Smooth muscle cell (in vitro differentiated cells): ENCODE measurements around the gene ABL2. TPM values are rescaled to one million over a fixed set of nuclear protein-coding genes. Genes with fewer than 3 reads are reported as not detected.

ENCODE experiments used
- DNase-seq: peaks from one replicate; lab custom pipeline; 2025; ENCODE audit not compliant: unreplicated experiment; lab: John Stamatoyannopoulos, UW
- H2AFZ ChIP-seq: fragments of 200-600 bp; sonication (generic); 2 replicates; pipeline ENCODE4 v1.6.0; 2016; ENCODE audit warnings: antibody characterized with exemption, low read depth, mild to moderate bottlenecking
- H3F3A ChIP-seq: fragments of 200-600 bp; sonication (generic); 2 replicates; pipeline ENCODE4 v1.6.0; 2017; ENCODE audit warnings: antibody characterized with exemption, low read depth
- H3K27ac ChIP-seq: fragments of 200-600 bp; sonication (generic); 2 replicates; pipeline ENCODE4 v1.5.1; 2016; ENCODE audit warnings: low read depth, mild to moderate bottlenecking
- H3K27me3 ChIP-seq: fragments of 200-600 bp; sonication (generic); 2 replicates; pipeline ENCODE4 v1.6.1; 2016; ENCODE audit warnings: low read depth, mild to moderate bottlenecking
- H3K36me3 ChIP-seq: fragments of 200-600 bp; sonication (generic); 2 replicates; pipeline ENCODE4 v1.5.1; 2016; ENCODE audit warnings: low read depth
- H3K4me1 ChIP-seq: fragments of 200-600 bp; sonication (generic); 2 replicates; pipeline ENCODE4 v1.5.1; 2016; ENCODE audit warnings: low read depth
- H3K4me2 ChIP-seq: fragments of 200-600 bp; sonication (generic); 2 replicates; pipeline ENCODE4 v1.6.0; 2016; ENCODE audit warnings: mild to moderate bottlenecking
- H3K4me3 ChIP-seq: fragments of 200-600 bp; sonication (generic); 2 replicates; pipeline ENCODE4 v1.5.1; 2016; ENCODE audit warnings: mild to moderate bottlenecking
- H3K79me2 ChIP-seq: fragments of 200-600 bp; sonication (generic); 2 replicates; pipeline ENCODE4 v1.6.0; 2016; ENCODE audit warnings: low read depth, mild to moderate bottlenecking
- H3K9ac ChIP-seq: fragments of 200-600 bp; sonication (generic); 2 replicates; pipeline ENCODE4 v1.6.0; 2016; ENCODE audit warnings: low read depth
- H3K9me3 ChIP-seq: fragments of 200-600 bp; sonication (generic); replicated peaks from 2 replicates; pipeline ENCODE4 v1.5.1; 2016; ENCODE audit warnings: low read depth
- H4K20me1 ChIP-seq: fragments of 200-600 bp; sonication (generic); 2 replicates; pipeline ENCODE4 v1.6.0; 2016; ENCODE audit warnings: low read depth
- WGBS: methylation state at CpG from one replicate; pipeline ENCODE4 v1.1.7; 2016; ENCODE audit warnings: low lambda C conversion rate; 5-methylcytosine and 5-hydroxymethylcytosine counted together
- polyA plus RNA-seq: library from polyadenylated mRNA; unstranded; fragments of >200 nt; fragmentation: Nextera tagmentation; extraction: Ambion mirVana; gene quantifications from 2 replicates; pipeline ENCODE4 v1.2.1, GENCODE V29; 2016
- small RNA-seq: library from RNA; depleted of rRNA; stranded (forward); fragments of <200 nt; gene quantifications from one replicate; pipeline ENCODE3, GENCODE V24; 2014
- total RNA-seq: library from RNA; depleted of rRNA; stranded (reverse); fragments of >200 nt; gene quantifications from 2 replicates; pipeline ENCODE4 v1.2.3, GENCODE V29; 2014
- TF ChIP-seq, protein P1 (sequence below): fragments of 200-600 bp; sonication (generic); IDR thresholded peaks from 2 replicates; pipeline ENCODE4 v1.5.1; 2017; ENCODE audit warnings: borderline replicate concordance, mild to moderate bottlenecking, antibody characterized with exemption; ENCODE audit not compliant: insufficient read depth, poor library complexity, severe bottlenecking

Gene ABL2
- total and polyA plus RNA-seq, 2 experiments from 2014 or later: 16.5 to 56.5 TPM

DNA sequence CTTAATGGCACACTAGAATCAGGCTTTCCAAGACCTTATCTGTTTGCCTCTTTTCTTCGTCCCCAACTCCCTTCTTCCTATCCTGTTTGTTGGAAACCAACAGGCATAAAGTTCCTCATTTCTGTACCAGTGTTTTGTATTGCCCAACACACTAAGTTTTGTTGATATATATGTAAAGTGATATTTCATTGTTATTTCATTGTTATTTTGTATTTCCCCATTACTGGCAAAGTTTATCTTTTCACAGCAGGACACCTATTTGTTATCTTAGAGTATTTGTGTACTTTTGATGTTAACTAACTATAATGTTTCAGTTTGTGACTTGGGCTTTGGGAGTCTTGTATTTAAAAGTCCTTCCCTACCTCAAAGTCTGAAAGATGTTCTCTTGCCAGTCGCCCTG lies 176.7 kb downstream of the ABL2 start:
- Histone ChIP-seq H3K4me2 (no peak overlapping the region), H4K20me1 (no peaks in the 10 kb centered on the region), H3K36me3 (no peaks in the 10 kb centered on the region), H3K27ac (no peak overlapping the region), H3F3A (no peaks in the 10 kb centered on the region), H3K27me3 (no peaks in the 10 kb centered on the region), H2AFZ (no peak overlapping the region), H3K9me3 (no peaks in the 10 kb centered on the region), H3K79me2 (no peaks in the 10 kb centered on the region), H3K4me1 (no peaks in the 10 kb centered on the region), H3K9ac (no peak overlapping the region), H3K4me3 (no peak overlapping the region)
- no peak for DNase-seq
- WGBS: 85% methylated on average over 2 of the region's 2 CpGs
- TF ChIP-seq, protein P1, sequence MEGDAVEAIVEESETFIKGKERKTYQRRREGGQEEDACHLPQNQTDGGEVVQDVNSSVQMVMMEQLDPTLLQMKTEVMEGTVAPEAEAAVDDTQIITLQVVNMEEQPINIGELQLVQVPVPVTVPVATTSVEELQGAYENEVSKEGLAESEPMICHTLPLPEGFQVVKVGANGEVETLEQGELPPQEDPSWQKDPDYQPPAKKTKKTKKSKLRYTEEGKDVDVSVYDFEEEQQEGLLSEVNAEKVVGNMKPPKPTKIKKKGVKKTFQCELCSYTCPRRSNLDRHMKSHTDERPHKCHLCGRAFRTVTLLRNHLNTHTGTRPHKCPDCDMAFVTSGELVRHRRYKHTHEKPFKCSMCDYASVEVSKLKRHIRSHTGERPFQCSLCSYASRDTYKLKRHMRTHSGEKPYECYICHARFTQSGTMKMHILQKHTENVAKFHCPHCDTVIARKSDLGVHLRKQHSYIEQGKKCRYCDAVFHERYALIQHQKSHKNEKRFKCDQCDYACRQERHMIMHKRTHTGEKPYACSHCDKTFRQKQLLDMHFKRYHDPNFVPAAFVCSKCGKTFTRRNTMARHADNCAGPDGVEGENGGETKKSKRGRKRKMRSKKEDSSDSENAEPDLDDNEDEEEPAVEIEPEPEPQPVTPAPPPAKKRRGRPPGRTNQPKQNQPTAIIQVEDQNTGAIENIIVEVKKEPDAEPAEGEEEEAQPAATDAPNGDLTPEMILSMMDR: no peak

Small RNA genes within 50 kb of the gene (small RNA-seq; reads per million reads assigned to genes)
- gene AL512326.2 (not detected), gene AL512326.3 (1.1 reads per million, percentile 33 among the genes with 10 or more reads in this experiment), gene EIF4A1P11 (not detected), gene RF00272 (not detected)

Other genes starting within 250 kb of the ABL2 start
- 21.1 and 32.7 TPM in 2 replicates for gene FAM20B, start 203.8 kb downstream of the ABL2 start, total RNA-seq
- gene FAM20B, start 203.8 kb downstream of the ABL2 start, polyA plus RNA-seq: 7.8 and 8.2 TPM in 2 replicates
- 11.6 and 13.0 TPM in 2 replicates for gene TOR3A, start 147.6 kb downstream of the ABL2 start, total RNA-seq
- 16.6 and 20.6 TPM in 2 replicates for gene TOR3A, start 147.6 kb downstream of the ABL2 start, polyA plus RNA-seq
- 15.4 and 21.3 TPM in 2 replicates for gene SOAT1, start 64.1 kb upstream of the ABL2 start, total RNA-seq
- gene SOAT1, start 64.1 kb upstream of the ABL2 start, polyA plus RNA-seq: 19.6 and 20.2 TPM in 2 replicates
- 0.09 TPM in 1 of 2 replicates, not detected in the other for gene AXDND1, start 136.3 kb upstream of the ABL2 start, total RNA-seq
- gene AXDND1, start 136.3 kb upstream of the ABL2 start, polyA plus RNA-seq: 0.27 and 0.41 TPM in 2 replicates